HEK293T (cell line): ENCODE data around the gene IZUMO2.

Experiments used
- CTCF ChIA-PET: fragments of 350-600 bp; formaldehyde crosslinking; extraction: SDS; loops from one replicate; lab custom pipeline; 2021; ENCODE audit warnings: antibody characterized with exemption, inconsistent platforms; lab: Yijun Ruan, JAX
- POLR2A ChIA-PET: fragments of 350-600 bp; formaldehyde crosslinking; extraction: SDS; loops from one replicate; lab custom pipeline; 2020; ENCODE audit warnings: antibody characterized with exemption, inconsistent platforms; lab: Yijun Ruan, JAX
- DNase-seq: peaks from one replicate; pipeline ENCODE4 v3.0.0; 2012; ENCODE audit warnings: mixed read lengths; ENCODE audit errors: extremely low spot score
- ARNT ChIP-seq: fragments of 450-650 bp; IDR thresholded peaks from 2 replicates; pipeline ENCODE4 v1.6.1; 2017; ENCODE audit warnings: mild to moderate bottlenecking
- BHLHE40 ChIP-seq: fragments of 450-650 bp; IDR thresholded peaks from 2 replicates; pipeline ENCODE4 v1.6.1; 2016; ENCODE audit warnings: mild to moderate bottlenecking, moderate library complexity, borderline replicate concordance
- CTBP1 ChIP-seq: fragments of 450-650 bp; IDR thresholded peaks from 2 replicates; pipeline ENCODE4 v1.6.1; 2016; ENCODE audit warnings: borderline replicate concordance
- ELF4 ChIP-seq: fragments of 450-650 bp; IDR thresholded peaks from 2 replicates; pipeline ENCODE4 v1.6.1; 2017; ENCODE audit warnings: antibody characterized with exemption
- FOXA1 ChIP-seq: fragments of 450-650 bp; IDR thresholded peaks from 2 replicates; pipeline ENCODE4 v1.6.1; 2016; ENCODE audit warnings: mild to moderate bottlenecking
- FOXK2 ChIP-seq: fragments of 450-650 bp; IDR thresholded peaks from 2 replicates; pipeline ENCODE4 v1.6.1; 2016; ENCODE audit warnings: mild to moderate bottlenecking
- FOXM1 ChIP-seq: fragments of 450-650 bp; IDR thresholded peaks from 2 replicates; pipeline ENCODE4 v1.6.1; 2017; ENCODE audit warnings: mild to moderate bottlenecking, borderline replicate concordance
- HDGF ChIP-seq: fragments of 450-650 bp; IDR thresholded peaks from 2 replicates; pipeline ENCODE4 v1.6.1; 2017; ENCODE audit warnings: antibody characterized with exemption, borderline replicate concordance
- L3MBTL2 ChIP-seq: fragments of 450-650 bp; conservative IDR thresholded peaks from 2 replicates; pipeline ENCODE4 v1.6.1; 2016; ENCODE audit warnings: mild to moderate bottlenecking
- LEF1 ChIP-seq: fragments of 450-650 bp; IDR thresholded peaks from 2 replicates; pipeline ENCODE4 v1.6.1; 2017; ENCODE audit warnings: mild to moderate bottlenecking, borderline replicate concordance
- NFRKB ChIP-seq: fragments of 450-650 bp; IDR thresholded peaks from 2 replicates; pipeline ENCODE4 v1.6.1; 2016; ENCODE audit warnings: mild to moderate bottlenecking, moderate library complexity
- PKNOX1 ChIP-seq: fragments of 450-650 bp; IDR thresholded peaks from 2 replicates; pipeline ENCODE4 v1.6.1; 2016
- SP1 ChIP-seq: fragments of 450-650 bp; IDR thresholded peaks from 2 replicates; pipeline ENCODE4 v1.6.1; 2017
- SUZ12 ChIP-seq: fragments of 450-650 bp; IDR thresholded peaks from 2 replicates; pipeline ENCODE4 v1.6.1; 2016; ENCODE audit warnings: mild to moderate bottlenecking
- TARDBP ChIP-seq: fragments of 450-650 bp; IDR thresholded peaks from 2 replicates; pipeline ENCODE4 v1.6.1; 2016
- ZNF384 ChIP-seq: fragments of 450-650 bp; IDR thresholded peaks from 2 replicates; pipeline ENCODE4 v1.6.1; 2016

The IZUMO2 gene

GRCh38 chr19:50195224-50195623 is 32.1 kb upstream of the IZUMO2 start:
- POLR2A ChIA-PET, result no interaction called here

GRCh38 chr19:50192463-50193211 is 29.6 kb upstream of the IZUMO2 start:
- TF ChIP-seq SP1 (no peak), PKNOX1 (no peak), FOXM1 (no peak), ZNF384 (no peak), ELF4 (no peak), LEF1 (no peak)
- ChIA-PET CTCF (no interaction called here), POLR2A (no interaction called here)
- no peak for DNase-seq

More at GRCh38 chr19:50195224-50195623, 32.1 kb upstream of the IZUMO2 start:
- CTCF ChIA-PET, result interaction anchor here (0.6 kb wide), 1 partner anchor 180 kb away, joined by 3 read pairs; no protein-coding TSS in a partner anchor
- TF ChIP-seq ARNT (no peak), L3MBTL2 (no peak), LEF1 (no peak), BHLHE40 (no peak), FOXA1 (no peak), ZNF384 (no peak), CTBP1 (no peak), FOXM1 (no peak), TARDBP (no peak), NFRKB (no peak), PKNOX1 (no peak), HDGF (no peak), FOXK2 (no peak), ELF4 (no peak), SP1 (no peak), SUZ12 (no peak)
- DNase-seq, result no peak

- TF ChIP-seq BHLHE40 (no peak), TARDBP (no peak), PKNOX1 (no peak), FOXA1 (no peak), CTBP1 (no peak), FOXM1 (no peak), ZNF384 (no peak), L3MBTL2 (no peak), FOXK2 (no peak), HDGF (no peak), SUZ12 (no peak), LEF1 (no peak)
- DNase-seq, result no peak
- CTCF ChIA-PET, result interaction anchor here (0.6 kb wide), 1 partner anchor 48 kb away, joined by 4 read pairs; no protein-coding TSS in a partner anchor
- POLR2A ChIA-PET, result no interaction called here
These were observed 28.1 kb upstream of the IZUMO2 start for GRCh38 chr19:50191216-50191615.

- TF ChIP-seq CTBP1 (no peak), BHLHE40 (no peak), TARDBP (no peak), SP1 (no peak), LEF1 (no peak), FOXK2 (no peak), NFRKB (no peak), FOXA1 (no peak), PKNOX1 (no peak), ZNF384 (no peak), L3MBTL2 (no peak), ELF4 (no peak)
- ChIA-PET CTCF (no interaction called here), POLR2A (no interaction called here)
- no peak for DNase-seq
These were observed 27.4 kb upstream of the IZUMO2 start for GRCh38 chr19:50190439-50190891.

- DNase-seq, result no peak
- ChIA-PET POLR2A (no interaction called here), CTCF (no interaction called here)
- TF ChIP-seq FOXA1 (no peak), SP1 (no peak), SUZ12 (no peak), FOXM1 (no peak), ZNF384 (no peak), LEF1 (no peak), CTBP1 (no peak), NFRKB (no peak), L3MBTL2 (no peak), TARDBP (no peak), ELF4 (no peak), HDGF (no peak)
These were observed 26.2 kb upstream of the IZUMO2 start for GRCh38 chr19:50189331-50189730.
